DMS79 (cell line): Measurements from ENCODE around the gene PAFAH2.
A peak's percentile ranks its signal among the peaks of the same experiment; 100 is the strongest.

Experiments
- DNase-seq: peaks from one replicate; lab custom pipeline; 2025; lab: John Stamatoyannopoulos, UW

PAFAH2 gene

GRCh38 chr1:25927521-25928265, 70.2 kb downstream of the PAFAH2 start:
- peak; percentile 72 for DNase-seq

- DNase-seq, result no peak
Measured at GRCh38 chr1:25926731-25927496, 70.9 kb downstream of the PAFAH2 start.

GRCh38 chr1:25924454-25924853, 73.4 kb downstream of the PAFAH2 start:
- no peak for DNase-seq

- DNase-seq, result peak; percentile 44
Measured at GRCh38 chr1:25922971-25923552, 74.8 kb downstream of the PAFAH2 start.

GRCh38 chr1:25922056-25922970, 75.5 kb downstream of the PAFAH2 start:
- peak; percentile 93 for DNase-seq

- DNase-seq, result no peak
Measured at GRCh38 chr1:25918615-25919014, 79.2 kb downstream of the PAFAH2 start.

GRCh38 chr1:25917996-25918395, 79.9 kb downstream of the PAFAH2 start:
- no peak for DNase-seq

GRCh38 chr1:25916460-25916859, 81.4 kb downstream of the PAFAH2 start:
- DNase-seq, result no peak

- DNase-seq, result no peak
Measured at GRCh38 chr1:25914074-25914995, 83.5 kb downstream of the PAFAH2 start.

GRCh38 chr1:25913206-25913605, 84.7 kb downstream of the PAFAH2 start:
- DNase-seq, result no peak

GRCh38 chr1:25912076-25912831, 85.6 kb downstream of the PAFAH2 start:
- no peak for DNase-seq

GRCh38 chr1:25911162-25911561, 86.7 kb downstream of the PAFAH2 start:
- DNase-seq, result no peak
